Measurements from ENCODE around the gene FOXL1.

GRCh38 chr16:86621966-86622365, 43.6 kb downstream of the FOXL1 start:
- TF ChIP-seq, protein P1, sequence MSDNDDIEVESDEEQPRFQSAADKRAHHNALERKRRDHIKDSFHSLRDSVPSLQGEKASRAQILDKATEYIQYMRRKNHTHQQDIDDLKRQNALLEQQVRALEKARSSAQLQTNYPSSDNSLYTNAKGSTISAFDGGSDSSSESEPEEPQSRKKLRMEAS (IDR thresholded peaks at IDR 0.05): no peak
- TF ChIP-seq YY1 (IDR thresholded peaks at IDR 0.05; ENCODE audit: low read depth) (no peak), REST (IDR thresholded peaks at IDR 0.05; ENCODE audit: low read depth) (no peak), TAF1 (IDR thresholded peaks at IDR 0.05; ENCODE audit: low read depth) (no peak), ZBTB7A (IDR thresholded peaks at IDR 0.05; ENCODE audit: low read depth) (no peak), NFIC (IDR thresholded peaks at IDR 0.05) (no peak), EP300 (IDR thresholded peaks at IDR 0.05; ENCODE audit: borderline replicate concordance) (no peak), TEAD4 (IDR thresholded peaks at IDR 0.05) (no peak), RAD21 (IDR thresholded peaks at IDR 0.05; ENCODE audit: low read depth) (no peak), EGR1 (IDR thresholded peaks at IDR 0.05) (no peak)
